ENCODE measurements around the gene HCN3.

HCN3 gene

DNA sequence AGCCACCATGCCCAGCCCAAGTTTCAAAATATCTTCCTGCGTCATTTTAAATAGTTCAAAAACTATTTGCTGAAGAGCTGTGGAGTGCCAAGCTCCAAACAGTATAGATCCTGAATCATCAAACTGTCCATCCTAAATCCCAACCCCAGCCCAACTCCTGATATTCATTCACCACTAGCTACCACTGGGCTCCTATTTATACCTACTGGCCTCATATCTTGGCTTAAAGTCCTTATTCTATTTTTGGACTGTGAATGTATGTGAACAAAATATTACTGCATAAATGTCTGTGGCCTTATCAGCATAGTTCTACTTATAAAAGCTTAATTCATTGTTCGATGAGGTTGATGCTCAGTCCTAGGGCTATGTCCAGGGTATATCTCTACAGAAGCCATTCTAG is 9.9 kb upstream of the HCN3 start:
- no CpG with 5 or more reads among the region's 2 CpGs for WGBS (ENCODE audit: insufficient coverage, insufficient read length)
- no peak for DNase-seq (ENCODE audit: low read depth, low spot score)
- Histone ChIP-seq H3K27me3 (ENCODE audit: control insufficient read depth, insufficient read depth, low read length) (no peaks in the 10 kb centered on the region), H3K9me3 (ENCODE audit: control insufficient read depth, insufficient read depth, low read length) (no peaks in the 10 kb centered on the region), H3K36me3 (ENCODE audit: control insufficient read depth, insufficient read depth, low read length) (peaks cover 61% of the 10 kb centered on the region), H3K4me3 (ENCODE audit: low read length) (no peak overlapping the region), H3K4me1 (ENCODE audit: control insufficient read depth, insufficient read depth, low read length) (no peaks in the 10 kb centered on the region), H3K27ac (ENCODE audit: low read length) (no peak overlapping the region)

- H3K4me3 ChIP-seq (ENCODE audit: low read length) = no peak overlapping the region
- WGBS (ENCODE audit: insufficient coverage, insufficient read length) = no CpG with 5 or more reads among the region's 21 CpGs
- H3K9me3 ChIP-seq (ENCODE audit: control insufficient read depth, insufficient read depth, low read length) = no peaks in the 10 kb centered on the region
- DNase-seq (ENCODE audit: low read depth, low spot score) = no peak
- H3K27me3 ChIP-seq (ENCODE audit: control insufficient read depth, insufficient read depth, low read length) = no peaks in the 10 kb centered on the region
- H3K27ac ChIP-seq (ENCODE audit: low read length) = no peak overlapping the region
- H3K4me1 ChIP-seq (ENCODE audit: control insufficient read depth, insufficient read depth, low read length) = peaks cover under 1% of the 10 kb centered on the region; the same call in 1 of the 2 replicates
- peaks cover 54% of the 10 kb centered on the region for H3K36me3 ChIP-seq (ENCODE audit: control insufficient read depth, insufficient read depth, low read length)
Measured at GRCh38 chr1:155268630-155269029, 8.6 kb upstream of the HCN3 start.

DNA sequence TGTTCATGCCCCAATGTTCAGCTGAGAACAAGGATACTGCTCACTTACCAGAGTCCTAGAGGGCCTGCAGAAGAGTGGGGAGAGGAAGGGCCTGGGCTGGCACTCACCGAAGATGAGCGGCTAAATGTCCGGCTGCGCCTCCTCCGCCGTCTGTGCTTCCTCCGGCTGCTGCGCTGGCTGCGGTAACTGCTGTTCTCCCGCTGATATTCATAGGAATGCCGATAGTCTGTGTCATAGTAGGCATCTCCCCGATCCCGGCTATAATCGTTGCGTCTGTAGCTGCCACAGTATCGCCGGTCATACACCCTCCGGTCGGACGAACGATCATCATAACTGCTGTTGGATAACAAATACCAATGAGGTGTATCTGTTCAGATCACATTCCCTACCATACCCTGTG is 7.9 kb upstream of the HCN3 start:
- no peak for DNase-seq (ENCODE audit: low read depth, low spot score)
- H3K36me3 ChIP-seq (ENCODE audit: control insufficient read depth, insufficient read depth, low read length) = peaks cover 48% of the 10 kb centered on the region
- peaks cover 3% of the 10 kb centered on the region; the same call in 1 of the 2 replicates for H3K4me1 ChIP-seq (ENCODE audit: control insufficient read depth, insufficient read depth, low read length)
- H3K27me3 ChIP-seq (ENCODE audit: control insufficient read depth, insufficient read depth, low read length) = no peaks in the 10 kb centered on the region
- WGBS (ENCODE audit: insufficient coverage, insufficient read length) = no CpG with 5 or more reads among the region's 21 CpGs
- H3K4me3 ChIP-seq (ENCODE audit: low read length) = no peak overlapping the region
- H3K9me3 ChIP-seq (ENCODE audit: control insufficient read depth, insufficient read depth, low read length) = no peaks in the 10 kb centered on the region
- H3K27ac ChIP-seq (ENCODE audit: low read length) = no peak overlapping the region

DNA sequence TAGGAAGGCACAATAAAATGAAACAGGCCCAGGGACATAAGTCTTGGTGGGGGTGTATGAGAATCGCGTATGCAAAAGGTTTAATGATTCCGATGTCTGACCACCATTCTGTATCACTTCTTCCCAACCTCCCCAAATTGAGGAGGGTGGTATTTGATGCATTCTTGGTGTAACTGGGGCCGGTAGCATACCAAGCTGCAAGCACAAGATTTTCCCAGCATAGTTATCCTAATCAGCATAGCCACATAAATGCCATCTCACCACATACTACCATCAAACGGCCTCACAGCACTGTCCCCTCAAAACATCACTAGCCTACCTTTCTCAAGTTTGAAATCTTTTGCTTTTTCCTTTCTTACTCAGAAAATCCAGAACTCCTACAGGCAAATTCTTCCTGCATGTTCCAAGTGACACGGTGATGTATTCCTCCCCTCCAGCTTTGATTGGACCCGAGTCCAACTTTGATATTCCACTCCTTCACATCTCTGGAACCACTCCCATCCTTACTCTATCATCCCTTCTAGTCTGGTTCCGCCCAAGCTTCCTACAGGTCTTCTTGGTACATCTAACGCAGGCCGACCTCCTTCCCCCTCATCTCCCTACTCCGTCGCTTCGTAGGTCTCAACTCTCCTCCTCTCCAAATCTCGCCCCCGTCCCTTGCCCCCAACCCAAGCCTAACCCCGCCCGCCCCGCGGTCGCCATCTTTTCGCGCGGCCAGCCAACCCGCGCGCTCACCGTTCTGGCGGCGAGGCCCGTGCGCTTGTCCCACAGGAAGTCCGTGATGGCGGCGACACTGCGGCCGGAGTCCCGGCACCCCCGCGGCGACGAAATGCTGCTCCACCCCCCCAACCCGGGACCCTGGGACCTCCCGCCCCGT is 4.6 kb upstream of the HCN3 start:
- Histone ChIP-seq H3K9me3 (ENCODE audit: control insufficient read depth, insufficient read depth, low read length) (no peaks in the 10 kb centered on the region), H3K27me3 (ENCODE audit: control insufficient read depth, insufficient read depth, low read length) (no peaks in the 10 kb centered on the region), H3K36me3 (ENCODE audit: control insufficient read depth, insufficient read depth, low read length) (peaks cover 28% of the 10 kb centered on the region), H3K4me3 (ENCODE audit: low read length) (peak overlapping the region; percentile 100), H3K27ac (ENCODE audit: low read length) (no peak overlapping the region), H3K4me1 (ENCODE audit: control insufficient read depth, insufficient read depth, low read length) (peaks cover 3% of the 10 kb centered on the region; the same call in 1 of the 2 replicates)
- no peak for DNase-seq (ENCODE audit: low read depth, low spot score)
- WGBS (ENCODE audit: insufficient coverage, insufficient read length) = no CpG with 5 or more reads among the region's 44 CpGs

GRCh38 chr1:155273343-155274245 is 3.7 kb upstream of the HCN3 start, which contains the start of gene CLK2:
Gene CLK2 (minus strand): TSS chr1:155273504. CDS start chr1:155270977, 2,527 bp downstream.
- WGBS (ENCODE audit: insufficient coverage, insufficient read length) = no CpG with 5 or more reads among the region's 61 CpGs
- DNase-seq (ENCODE audit: low read depth, low spot score) = no peak
- no peaks in the 10 kb centered on the region for H3K9me3 ChIP-seq (ENCODE audit: control insufficient read depth, insufficient read depth, low read length)
- H3K4me1 ChIP-seq (ENCODE audit: control insufficient read depth, insufficient read depth, low read length) = peaks cover 4% of the 10 kb centered on the region; the same call in 1 of the 2 replicates
- peak within 1 kb of the TSS; percentile 100 for H3K4me3 ChIP-seq (ENCODE audit: low read length)
- H3K36me3 ChIP-seq (ENCODE audit: control insufficient read depth, insufficient read depth, low read length) = peaks cover 19% of the 10 kb centered on the region
- no peaks in the 10 kb centered on the region for H3K27me3 ChIP-seq (ENCODE audit: control insufficient read depth, insufficient read depth, low read length)
- no peak within 1 kb of the TSS for H3K27ac ChIP-seq (ENCODE audit: low read length)

GRCh38 chr1:155277902-155278688 is 832 bp downstream of the HCN3 start:
- no CpG with 5 or more reads among the region's 29 CpGs for WGBS (ENCODE audit: insufficient coverage, insufficient read length)
- Histone ChIP-seq H3K4me1 (ENCODE audit: control insufficient read depth, insufficient read depth, low read length) (peaks cover 8% of the 10 kb centered on the region), H3K27me3 (ENCODE audit: control insufficient read depth, insufficient read depth, low read length) (no peaks in the 10 kb centered on the region), H3K9me3 (ENCODE audit: control insufficient read depth, insufficient read depth, low read length) (no peaks in the 10 kb centered on the region), H3K36me3 (ENCODE audit: control insufficient read depth, insufficient read depth, low read length) (no peaks in the 10 kb centered on the region), H3K4me3 (ENCODE audit: low read length) (peak overlapping the region; percentile 70; the same call in 1 of the 2 replicates), H3K27ac (ENCODE audit: low read length) (no peak overlapping the region)
- DNase-seq (ENCODE audit: low read depth, low spot score) = no peak

- DNase-seq (ENCODE audit: low read depth, low spot score) = no peak
- no CpG with 5 or more reads among the region's 10 CpGs for WGBS (ENCODE audit: insufficient coverage, insufficient read length)
- Histone ChIP-seq H3K27ac (ENCODE audit: low read length) (no peak overlapping the region), H3K36me3 (ENCODE audit: control insufficient read depth, insufficient read depth, low read length) (no peaks in the 10 kb centered on the region), H3K4me3 (ENCODE audit: low read length) (no peak overlapping the region), H3K4me1 (ENCODE audit: control insufficient read depth, insufficient read depth, low read length) (peaks cover 6% of the 10 kb centered on the region), H3K9me3 (ENCODE audit: control insufficient read depth, insufficient read depth, low read length) (no peaks in the 10 kb centered on the region), H3K27me3 (ENCODE audit: control insufficient read depth, insufficient read depth, low read length) (no peaks in the 10 kb centered on the region)
Measured at GRCh38 chr1:155278689-155279160, 1.5 kb downstream of the HCN3 start.

DNA sequence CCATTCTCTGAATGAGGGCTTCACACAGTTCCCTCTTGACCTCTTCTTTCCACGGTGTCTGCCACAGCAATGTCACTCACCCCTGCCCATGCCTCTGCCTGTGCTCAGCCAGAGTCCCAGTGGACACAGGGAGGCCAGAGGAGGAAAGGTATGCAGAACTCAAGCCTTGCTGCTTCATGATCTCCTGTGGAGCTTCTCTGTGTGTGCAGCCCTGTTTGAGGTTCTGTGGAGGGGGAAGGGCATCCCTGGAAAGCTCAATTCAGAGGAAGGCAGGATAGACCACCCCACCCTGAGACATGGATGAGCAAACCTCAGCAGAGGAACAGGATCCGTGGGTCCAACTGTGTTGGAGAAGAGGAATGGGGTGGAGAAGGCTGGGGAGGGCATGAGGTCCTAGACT is 2.0 kb downstream of the HCN3 start:
- Histone ChIP-seq H3K27me3 (ENCODE audit: control insufficient read depth, insufficient read depth, low read length) (no peaks in the 10 kb centered on the region), H3K36me3 (ENCODE audit: control insufficient read depth, insufficient read depth, low read length) (no peaks in the 10 kb centered on the region), H3K27ac (ENCODE audit: low read length) (no peak overlapping the region), H3K9me3 (ENCODE audit: control insufficient read depth, insufficient read depth, low read length) (no peaks in the 10 kb centered on the region), H3K4me3 (ENCODE audit: low read length) (no peak overlapping the region), H3K4me1 (ENCODE audit: control insufficient read depth, insufficient read depth, low read length) (peaks cover 5% of the 10 kb centered on the region)
- whole genome bisulfite sequencing (ENCODE audit: insufficient coverage, insufficient read length) = no CpG with 5 or more reads among the region's 2 CpGs
- DNase-seq (ENCODE audit: low read depth, low spot score) = no peak

DNA sequence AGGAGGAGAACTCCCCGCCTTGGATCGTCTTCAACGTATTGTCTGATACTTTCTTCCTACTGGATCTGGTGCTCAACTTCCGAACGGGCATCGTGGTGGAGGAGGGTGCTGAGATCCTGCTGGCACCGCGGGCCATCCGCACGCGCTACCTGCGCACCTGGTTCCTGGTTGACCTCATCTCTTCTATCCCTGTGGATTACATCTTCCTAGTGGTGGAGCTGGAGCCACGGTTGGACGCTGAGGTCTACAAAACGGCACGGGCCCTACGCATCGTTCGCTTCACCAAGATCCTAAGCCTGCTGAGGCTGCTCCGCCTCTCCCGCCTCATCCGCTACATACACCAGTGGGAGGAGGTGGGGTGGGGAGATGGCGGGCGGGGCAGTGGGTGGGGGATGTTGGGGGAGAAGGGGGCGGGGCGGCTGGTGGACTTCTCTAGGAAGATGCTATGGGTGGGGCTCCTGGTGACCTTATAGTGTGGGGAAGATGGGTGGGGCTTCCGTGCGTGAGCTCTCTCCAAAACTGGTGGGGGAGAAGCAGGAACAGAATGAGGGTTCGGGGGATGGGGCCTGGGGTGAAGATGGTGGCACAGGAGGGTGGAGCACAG is 5.3 kb downstream of the HCN3 start:
- H3K27ac ChIP-seq (ENCODE audit: low read length) = no peak overlapping the region
- no peaks in the 10 kb centered on the region for H3K27me3 ChIP-seq (ENCODE audit: control insufficient read depth, insufficient read depth, low read length)
- H3K4me3 ChIP-seq (ENCODE audit: low read length) = no peak overlapping the region
- no CpG with 5 or more reads among the region's 29 CpGs for WGBS (ENCODE audit: insufficient coverage, insufficient read length)
- no peaks in the 10 kb centered on the region for H3K9me3 ChIP-seq (ENCODE audit: control insufficient read depth, insufficient read depth, low read length)
- no peak for DNase-seq (ENCODE audit: low read depth, low spot score)
- no peaks in the 10 kb centered on the region for H3K36me3 ChIP-seq (ENCODE audit: control insufficient read depth, insufficient read depth, low read length)
- H3K4me1 ChIP-seq (ENCODE audit: control insufficient read depth, insufficient read depth, low read length) = peaks cover 5% of the 10 kb centered on the region

All from iPS DF 6.9 (cell line).